Breast epithelium (tissue), 3 donors: Measurements from ENCODE around the gene KRT3.

ENCODE experiments used
- CTCF ChIP-seq, 3 donors: fragments of 450-650 bp; IDR thresholded peaks; one replicate each; pipeline ENCODE4 v1.5.1; 2016 to 2017; ENCODE audit warnings: antibody characterized with exemption in 3 of 3, mild to moderate bottlenecking in 3 of 3, moderate library complexity in 3 of 3
- POLR2AphosphoS5 ChIP-seq, 3 donors: sonication (generic); formaldehyde crosslinking; IDR thresholded peaks; one replicate each; pipeline ENCODE4 v1.6.1; 2017; ENCODE audit warnings: antibody characterized with exemption in 3 of 3

DNA sequence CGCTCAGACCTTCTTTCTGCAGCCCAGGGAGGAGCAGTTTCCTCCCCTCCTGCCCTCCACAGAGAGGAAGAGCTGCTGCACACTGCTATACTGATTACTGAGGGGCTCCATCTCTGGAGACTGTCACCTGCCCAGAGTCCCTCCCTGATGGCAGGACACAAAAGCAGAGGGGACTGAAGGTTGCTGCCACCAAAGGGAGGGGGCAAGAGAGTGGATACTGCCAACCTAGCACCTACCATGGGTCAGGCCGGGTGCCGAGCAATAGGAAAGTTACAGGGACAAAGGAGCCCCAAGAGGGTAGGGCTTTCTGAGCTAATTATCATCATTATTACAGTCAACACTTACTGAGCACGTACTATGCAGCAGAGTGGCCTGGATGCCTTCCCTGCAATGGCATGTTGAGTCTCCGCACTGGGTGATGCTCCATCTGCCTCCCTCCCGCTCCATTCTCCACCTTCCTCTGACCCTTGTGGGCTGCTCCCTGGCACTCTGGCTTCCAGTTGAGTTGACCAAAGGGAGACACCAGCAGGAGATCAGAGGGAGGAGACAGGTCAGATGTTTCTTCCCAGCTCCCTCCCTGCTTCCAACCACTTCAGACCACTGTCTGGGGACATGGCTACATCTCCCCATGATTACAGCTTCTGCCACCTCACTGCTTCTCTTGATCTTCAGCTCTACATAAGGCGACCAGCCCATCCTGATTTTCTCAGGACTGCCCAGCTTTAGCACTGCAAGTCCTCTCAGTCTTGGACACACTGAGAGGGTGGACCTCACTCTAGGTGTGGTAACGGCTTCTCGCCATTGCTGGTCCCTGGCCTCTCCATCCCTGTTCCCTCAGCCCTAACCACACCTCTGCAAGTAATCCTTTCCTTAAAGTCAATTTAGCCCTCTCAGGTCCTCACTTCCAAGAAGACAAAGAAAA, 40.8 kb upstream of the KRT3 start:
- TF ChIP-seq CTCF (IDR thresholded peaks at IDR 0.05), result no peak
- TF ChIP-seq POLR2AphosphoS5 (IDR thresholded peaks at IDR 0.05), result no peak
